ENCODE results near the gene ACADS.

- TF ChIP-seq CTCF (IDR thresholded peaks at IDR 0.05) (no peak), POLR2AphosphoS5 (IDR thresholded peaks at IDR 0.05) (no peak), POLR2A (IDR thresholded peaks at IDR 0.05) (no peak)
These were observed 13.0 kb upstream of the ACADS start for GRCh38 chr12:120712610-120713009.
